Cerebellar cortex (tissue), 1 donor: ENCODE results near the gene GNL2.
A peak's percentile ranks its signal among the peaks of the same experiment; 100 is the strongest.
"Not testable (repeated sequence)": the region's sequence is repeated elsewhere in the genome, so short reads cannot be mapped to it uniquely, and the experiment has no call there.

ENCODE experiments used
- DNase-seq: peaks from one replicate; pipeline ENCODE4 v3.0.0-alpha.2; 2015; ENCODE audit warnings: low spot score

GNL2 gene

DNA sequence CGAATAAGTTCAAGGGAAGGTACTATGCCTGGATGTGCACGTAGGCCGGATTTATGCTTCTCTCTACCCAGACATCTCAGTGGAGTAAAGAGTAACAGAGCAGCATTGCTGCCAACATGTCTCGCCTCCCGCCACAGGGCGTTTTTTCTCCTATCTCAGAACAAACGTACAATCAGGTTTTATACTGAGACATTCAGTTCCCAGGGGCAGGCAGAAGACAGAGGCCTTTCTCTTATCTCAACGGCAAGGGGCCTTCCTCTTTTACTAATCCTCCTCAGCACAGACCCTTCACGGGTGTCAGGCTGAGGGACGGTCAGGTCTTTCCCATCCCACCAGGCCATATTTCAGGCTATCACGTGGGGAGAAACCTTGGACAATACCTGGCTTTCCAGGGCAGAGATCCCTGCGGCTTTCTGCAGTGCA lies 35.8 kb downstream of the GNL2 start:
- DNase-seq: not testable (repeated sequence)

DNA sequence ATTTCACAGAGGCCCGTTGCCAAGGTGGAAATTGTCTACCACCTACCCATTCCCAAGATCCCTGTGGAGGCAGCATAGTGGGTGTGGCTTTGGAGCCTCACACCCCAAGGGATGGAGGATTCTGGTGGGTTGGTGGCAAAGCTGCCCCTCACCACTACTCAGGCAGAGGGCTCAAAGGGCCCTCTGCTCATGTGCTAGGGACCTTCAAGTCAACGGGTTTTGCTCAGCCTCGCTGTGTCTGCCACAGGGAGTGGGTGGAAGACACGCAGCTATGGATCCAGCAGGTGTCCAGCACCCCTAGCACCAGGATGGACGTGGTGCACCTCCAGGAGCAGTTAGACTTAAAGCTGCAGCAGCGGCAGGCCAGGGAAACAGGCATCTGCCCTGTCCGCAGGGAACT lies 36.7 kb downstream of the GNL2 start:
- no peak for DNase-seq

DNA sequence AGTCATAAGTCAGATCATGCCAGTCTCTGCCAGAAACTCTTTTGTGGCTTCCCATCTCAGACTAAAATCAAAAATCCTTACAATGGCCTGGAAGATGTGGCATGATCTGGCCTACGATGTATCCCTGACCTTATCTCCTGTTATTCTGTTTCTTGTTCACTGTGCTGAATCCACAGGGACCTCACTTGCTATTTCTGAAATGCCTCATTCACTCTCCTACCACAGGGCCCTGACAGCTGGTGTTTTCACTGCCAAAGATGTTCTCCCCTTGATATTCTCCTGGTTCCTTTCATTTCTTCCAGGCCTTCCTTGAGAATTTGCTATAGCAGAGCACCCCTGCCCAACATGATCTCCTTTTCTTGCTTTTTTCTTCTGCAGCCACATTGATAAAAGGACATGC lies 37.3 kb downstream of the GNL2 start:
- no peak for DNase-seq

DNA sequence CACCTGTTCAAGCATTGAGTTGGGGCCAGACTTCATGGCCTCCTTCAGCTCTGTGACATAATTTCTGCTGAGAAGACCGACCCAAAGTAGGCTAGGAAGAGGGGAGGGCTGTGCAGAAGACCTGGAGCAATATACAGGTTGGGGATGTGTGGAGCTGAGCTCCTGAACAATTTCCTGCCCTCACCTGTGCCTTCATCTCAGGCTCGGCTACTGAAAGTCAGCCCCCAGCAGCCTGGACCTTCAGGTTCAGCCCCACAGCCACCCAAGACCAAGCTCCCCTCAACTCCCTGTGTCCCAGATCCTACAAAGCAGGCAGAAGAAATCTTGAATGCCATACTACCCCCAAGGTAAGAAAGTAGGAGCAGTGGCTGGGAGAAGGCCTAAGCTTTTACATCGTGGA lies 38.3 kb downstream of the GNL2 start:
- no peak for DNase-seq

DNA sequence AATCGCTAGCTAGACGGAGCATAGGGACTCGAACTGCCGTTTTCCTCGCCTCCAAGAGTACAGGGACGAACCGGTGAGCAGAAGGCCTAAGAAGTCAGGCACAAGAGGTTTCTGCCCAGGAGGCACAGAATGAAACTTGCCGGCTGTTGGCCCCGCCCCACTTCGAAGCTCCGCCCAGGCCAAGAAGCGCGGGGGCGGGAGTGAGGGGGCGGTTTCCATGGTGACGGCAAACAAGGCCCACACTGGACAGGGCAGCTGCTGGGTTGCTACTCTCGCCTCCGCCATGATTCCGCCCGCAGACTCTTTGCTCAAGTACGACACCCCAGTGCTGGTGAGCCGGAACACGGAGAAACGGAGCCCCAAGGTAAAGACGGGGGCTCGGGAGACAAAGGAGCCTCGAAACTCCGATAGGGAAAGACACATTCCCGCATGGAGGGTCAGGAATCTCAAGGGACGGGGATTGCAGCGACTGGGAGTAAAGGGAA lies 39.0 kb downstream of the GNL2 start, which contains the start of gene DNALI1:
TSS of gene DNALI1 (plus strand) at position 229 of the 485 bp plus-strand sequence. CDS start at position 284, 55 bp downstream.
- peak; percentile 67 for DNase-seq

DNA sequence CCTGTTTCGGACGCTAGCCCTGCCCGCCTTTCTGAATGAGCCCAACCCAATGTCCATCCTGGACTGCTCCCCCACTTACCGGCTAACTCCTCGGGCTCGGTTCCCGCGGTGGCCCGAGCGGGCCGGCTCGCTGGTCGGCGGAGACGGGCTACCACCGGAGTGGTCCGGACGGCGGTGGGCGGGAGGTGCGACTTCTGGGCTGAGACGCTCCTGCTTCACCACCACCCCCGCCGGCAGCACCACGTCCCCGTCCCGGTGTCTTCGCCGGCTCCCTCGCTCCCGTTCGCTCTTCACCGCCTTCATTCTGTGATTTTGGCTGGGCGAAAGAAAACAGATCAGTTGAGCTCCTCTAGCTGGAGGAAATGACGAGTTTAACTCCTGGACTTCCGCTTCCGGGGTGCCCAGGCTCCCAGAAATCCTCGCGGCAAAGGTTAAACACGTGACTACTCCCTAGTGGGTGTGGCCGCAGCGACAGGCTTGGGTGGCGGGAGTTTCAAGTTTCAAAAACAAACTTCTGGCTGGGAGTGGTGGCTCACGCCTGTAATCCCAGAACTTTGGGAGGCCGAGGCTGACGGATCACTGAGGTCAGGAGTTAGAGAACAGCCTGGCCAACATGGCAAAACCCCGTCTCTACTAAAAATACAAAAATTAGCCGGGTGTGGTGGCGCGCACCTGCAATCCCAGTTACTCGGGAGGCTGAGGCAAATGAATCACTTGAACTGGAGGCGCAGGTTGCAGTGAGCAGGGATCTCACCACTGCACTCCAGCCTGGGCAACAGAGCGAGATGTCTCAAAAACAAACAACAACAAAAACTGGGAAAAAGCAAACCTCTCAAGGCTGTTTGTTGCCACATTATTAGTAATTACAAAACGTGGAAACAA lies 41.6 kb downstream of the GNL2 start, which contains the start of gene SNIP1:
TSS of gene SNIP1 (minus strand) at position 367 of the 882 bp plus-strand sequence. CDS start at position 303, 64 bp downstream.
- peak; percentile 97 for DNase-seq

DNA sequence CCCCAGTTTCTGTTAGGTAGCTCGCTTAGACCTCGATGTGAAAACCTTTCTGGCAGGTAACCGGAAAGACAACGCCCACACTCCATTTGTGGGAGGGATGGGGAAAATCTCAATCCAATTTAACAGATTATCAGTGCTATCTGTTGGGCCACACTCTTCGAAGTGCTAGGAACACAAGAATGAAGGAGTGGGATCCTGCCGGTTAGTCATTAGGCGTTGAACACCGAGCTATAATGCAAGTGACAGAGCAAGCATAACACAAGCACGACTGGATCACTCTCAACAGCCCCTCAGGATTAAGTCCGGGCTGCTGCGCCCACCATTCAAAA lies 42.2 kb downstream of the GNL2 start:
- DNase-seq: no peak

DNA sequence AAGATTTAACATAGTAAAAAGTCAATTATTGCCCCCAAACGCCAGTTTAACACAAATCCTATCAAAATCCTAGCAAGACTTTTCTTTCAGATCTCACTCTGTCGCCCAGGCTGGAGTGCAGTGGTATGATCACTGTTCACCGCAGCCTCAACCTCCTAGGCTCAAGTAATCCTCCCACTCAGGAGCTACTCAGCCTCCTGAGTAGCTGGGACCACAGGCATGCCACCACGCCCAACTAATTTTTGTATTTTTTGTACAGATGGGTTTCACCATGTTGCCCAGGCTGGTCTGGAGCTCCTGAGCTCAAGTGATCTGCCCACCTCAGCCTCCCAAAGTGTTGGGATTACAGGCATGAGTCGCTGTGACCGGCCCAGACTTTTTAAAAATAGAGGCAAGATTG lies 46.4 kb downstream of the GNL2 start:
- no peak for DNase-seq

DNA sequence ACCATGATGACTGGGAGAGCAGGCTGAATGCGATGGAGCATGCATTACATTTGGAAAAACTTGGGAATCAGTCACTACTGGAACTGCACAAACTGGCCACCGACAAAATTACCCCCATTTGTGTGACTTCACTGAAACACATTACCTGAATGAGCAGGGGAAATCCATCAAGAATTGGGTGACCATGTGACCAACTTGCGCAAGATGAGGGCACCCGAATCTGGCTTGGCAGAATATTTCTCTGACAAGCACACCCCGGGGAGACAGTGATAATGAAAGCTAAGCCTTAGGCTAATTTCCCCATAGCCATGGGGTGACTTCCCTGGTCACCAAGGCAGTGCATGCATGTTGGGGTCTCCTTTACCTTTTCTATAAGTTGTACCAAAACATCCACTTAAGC lies 50.7 kb downstream of the GNL2 start:
- DNase-seq: no peak

DNA sequence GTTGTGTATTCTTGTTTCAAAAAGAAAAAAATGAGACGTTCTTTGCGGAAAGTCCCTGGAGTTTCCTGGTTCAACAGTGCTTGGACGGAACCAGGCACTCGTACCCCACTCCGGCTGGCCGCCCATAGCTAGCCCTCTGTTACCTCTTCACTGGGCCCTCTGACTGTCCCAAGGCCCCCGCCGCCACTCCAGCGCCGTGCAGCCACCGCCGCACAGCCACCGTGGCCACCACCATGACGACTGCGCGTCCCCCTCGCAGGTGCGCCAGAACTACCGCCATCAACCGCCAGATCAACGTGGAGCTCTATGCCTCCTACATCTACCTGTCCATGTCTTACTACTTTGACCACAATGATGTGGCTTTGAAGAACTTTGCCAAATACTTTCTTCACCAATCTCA lies 51.2 kb downstream of the GNL2 start:
- no peak for DNase-seq

DNA sequence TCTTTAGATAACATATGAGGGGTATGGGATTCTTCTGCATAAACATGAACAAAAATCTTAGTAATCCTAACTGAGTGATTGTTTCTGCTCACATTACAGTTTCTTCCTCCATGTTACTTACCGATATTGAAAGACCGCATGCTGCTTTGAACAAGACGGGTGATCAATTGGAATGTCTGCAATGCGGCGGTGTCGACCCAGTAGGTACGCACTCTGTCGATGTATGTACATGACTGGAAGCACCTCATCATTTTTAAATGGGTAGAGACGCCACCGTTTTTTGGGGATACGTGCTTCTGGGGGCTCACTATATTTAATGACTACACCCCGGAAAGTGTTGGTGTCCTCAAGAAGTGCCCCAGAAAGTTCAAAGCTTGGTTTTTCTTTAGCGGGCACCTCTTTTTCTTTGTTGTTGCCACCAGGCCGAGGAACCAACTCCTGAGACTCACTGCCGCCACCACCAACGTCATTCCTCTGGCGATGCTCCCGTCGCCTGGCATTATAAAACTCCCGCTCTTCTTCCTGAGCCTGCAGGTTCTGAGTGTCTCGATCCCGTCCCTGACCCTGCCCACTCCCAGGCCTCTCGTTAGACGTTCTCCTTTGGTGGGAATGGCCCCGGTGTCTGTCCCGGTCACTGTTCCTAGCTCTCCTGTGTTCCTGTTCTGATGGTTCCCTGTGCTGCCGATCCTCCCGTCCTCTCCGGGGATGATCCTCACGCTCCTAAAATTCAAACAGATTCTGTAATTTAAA lies 55.5 kb downstream of the GNL2 start:
- DNase-seq: no peak

DNA sequence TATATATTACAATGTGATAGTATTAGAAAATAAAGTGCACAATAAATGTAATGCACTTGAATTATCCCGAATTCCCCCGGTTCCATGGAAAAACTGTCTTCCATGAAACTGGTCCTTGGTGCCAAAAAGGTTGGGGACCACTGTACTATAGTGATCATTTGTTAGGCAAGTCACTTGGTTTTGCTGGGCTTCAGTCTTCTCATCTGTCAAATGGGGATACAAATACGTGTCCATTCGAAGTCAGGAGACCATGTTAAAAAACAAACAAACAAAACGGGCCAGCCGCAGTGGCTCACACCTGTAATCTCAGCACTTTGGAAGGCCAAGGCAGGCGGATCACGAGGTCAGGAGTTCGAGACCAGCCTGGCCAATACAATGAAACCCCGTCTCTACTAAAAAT lies 56.6 kb downstream of the GNL2 start:
- not testable (repeated sequence) for DNase-seq

DNA sequence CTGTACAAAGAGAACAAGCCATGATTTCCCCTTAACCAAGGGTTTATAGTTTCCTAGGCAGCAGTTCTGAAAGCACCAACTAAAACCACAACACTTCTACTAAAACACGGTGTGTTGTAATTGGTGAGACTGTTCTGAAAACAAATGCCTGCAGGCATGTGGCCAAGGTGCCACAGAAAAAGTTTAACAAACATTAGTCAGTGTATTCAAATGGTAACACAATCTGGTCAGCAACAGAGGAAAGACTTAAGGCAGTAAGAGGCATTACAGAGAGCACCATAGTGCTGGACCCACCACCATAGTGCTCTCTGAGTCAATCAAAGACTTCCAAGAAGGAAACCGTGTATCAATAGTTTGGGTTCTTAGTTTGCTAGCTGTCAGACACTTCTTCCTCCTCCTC lies 58.4 kb downstream of the GNL2 start:
- DNase-seq: no peak

DNA sequence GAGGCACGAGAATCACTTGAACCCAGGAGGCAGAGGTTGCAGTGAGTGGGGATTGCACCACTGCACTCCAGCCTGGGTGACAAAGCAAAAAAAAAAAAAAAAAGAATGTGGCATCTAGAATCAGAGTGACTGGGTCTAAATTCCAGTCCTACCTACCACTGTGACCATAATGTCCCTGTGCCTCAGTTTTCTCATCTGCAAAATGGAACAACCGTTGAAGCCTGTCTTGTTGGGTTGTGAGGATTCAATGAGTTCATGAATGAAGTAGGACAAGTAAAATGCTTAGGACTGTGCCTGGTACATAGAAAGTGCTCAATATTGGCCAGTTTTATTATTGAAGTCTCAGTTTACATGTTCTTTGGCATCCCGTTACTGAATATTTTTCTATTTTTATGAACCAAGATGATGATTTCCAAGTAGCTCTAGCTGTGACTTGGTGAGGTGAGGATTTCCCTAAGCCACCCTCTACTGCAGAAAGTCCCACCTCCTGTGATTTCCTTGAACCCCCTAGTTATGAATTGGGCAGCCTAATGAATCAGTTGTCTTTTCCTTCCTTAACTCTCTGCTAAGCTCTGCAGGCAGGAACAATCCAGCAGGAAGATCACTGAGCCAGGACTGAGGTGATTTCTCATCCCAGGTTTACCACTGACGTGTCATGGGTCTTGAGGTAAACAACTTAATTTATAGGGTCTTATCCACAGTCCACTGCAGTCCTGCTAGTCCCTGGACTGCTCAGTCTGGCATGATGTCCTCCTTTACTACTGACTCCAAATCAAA lies 62.2 kb downstream of the GNL2 start:
- no peak for DNase-seq

DNA sequence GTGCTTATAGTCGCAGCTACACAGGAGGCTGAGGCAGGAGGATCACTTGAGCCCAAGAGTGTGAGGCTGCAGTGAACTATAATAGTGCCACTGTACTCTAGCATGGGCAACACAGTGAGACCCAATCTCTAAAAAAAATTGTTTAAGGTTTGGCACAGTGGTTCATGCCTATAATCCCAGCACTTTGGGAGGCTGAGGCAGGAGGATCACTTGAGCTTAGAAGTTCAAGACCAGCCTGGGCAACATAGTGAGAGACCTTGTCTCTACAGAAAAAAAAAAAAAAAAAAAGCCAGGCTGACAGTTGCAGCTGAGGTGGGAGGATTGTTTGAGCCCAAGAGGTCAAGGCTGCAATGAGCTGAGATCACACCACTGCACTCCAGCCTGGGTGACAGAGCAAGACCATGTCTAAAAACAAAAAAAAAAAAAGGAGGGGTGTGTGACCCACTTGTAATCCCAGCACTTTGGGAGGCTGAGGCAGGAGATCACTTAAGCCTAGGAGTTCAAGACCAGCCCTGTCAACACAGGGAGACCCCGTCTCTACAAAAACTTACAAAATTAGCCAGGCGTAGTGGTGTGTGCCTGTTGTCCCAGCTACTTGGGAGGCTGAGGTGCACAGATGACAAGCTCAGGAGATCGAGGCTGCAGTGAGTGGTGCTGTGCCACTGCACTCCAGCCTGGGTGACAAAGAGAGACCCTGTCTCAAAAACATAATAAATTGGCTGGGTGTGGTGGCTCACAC lies 63.1 kb downstream of the GNL2 start:
- not testable (repeated sequence) for DNase-seq

DNA sequence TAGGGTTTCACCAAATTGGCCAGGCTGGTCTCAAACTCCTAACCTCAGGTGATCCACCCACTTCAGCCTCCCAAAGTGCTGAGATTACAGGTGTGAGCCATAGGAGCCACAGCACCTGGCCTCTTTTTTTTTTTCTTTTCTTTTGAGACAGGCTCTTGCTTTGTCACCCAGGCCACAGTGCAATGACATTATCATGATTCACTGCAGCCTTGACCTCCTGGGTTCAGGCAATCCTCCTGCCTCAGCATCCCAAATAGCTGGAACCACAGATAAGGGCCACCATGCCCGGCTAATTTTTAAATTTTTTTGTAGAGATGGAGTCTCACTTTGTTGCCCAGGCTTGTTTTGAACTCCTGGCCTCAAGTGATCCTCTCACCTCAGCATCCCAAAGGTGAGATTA lies 65.8 kb downstream of the GNL2 start:
- DNase-seq: not testable (repeated sequence)

DNA sequence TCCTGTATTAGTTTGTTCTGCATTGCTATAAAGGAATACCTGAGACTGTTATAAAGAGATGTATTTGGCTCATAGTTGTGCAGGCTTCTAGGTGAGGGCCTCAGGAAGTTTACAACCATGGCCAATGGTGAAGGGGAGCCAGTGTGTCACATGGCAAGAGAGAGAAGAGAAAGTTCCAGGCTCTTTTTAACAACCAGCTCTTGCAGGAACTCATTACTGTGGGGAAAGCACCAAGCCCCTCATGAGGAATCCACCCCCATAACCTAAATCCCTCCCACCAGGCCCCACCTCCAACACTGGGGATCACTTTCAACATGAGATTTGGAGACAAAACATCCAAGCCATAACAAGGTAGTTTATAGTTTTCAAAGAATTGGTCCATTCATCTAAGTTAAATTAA lies 76.1 kb downstream of the GNL2 start:
- DNase-seq: no peak

DNA sequence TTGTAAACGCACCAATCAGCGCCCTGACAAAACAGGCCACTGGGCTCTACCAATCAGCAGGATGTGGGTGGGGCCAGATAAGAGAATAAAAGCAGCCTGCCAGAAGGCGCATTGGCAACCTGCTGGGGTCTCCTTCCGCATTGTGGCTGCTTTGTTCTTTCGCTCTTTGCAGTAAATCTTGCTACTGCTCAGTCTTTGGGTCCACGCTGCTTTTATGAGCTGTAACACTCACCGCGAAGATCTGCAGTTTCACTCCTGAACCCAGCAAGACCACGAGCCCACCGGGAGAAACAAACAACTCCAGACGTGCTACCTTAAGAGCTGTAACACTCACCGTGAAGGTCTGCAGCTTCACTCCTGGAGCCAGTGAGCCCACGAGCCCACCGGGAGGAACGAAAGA lies 76.8 kb downstream of the GNL2 start:
- DNase-seq: not testable (repeated sequence)

DNA sequence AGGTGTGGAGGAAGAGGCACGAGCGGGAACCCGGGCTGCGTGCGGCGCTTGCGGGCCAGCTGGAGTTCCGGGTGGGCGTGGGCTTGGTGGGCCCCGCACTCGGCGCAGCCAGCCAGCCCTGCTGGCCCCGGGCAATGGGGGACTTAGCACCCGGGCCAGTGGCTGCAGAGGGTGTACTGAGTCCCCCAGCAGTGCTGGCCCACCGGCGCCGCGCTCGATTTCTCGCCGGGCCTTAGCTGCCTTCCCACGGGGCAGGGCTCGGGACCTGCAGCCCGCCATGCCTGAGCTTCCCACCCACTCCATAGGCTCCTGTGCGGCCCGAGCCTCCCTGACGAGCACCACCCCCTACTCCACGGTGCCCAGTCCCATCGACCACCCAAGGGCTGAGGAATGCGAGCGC lies 77.5 kb downstream of the GNL2 start:
- not testable (repeated sequence) for DNase-seq

DNA sequence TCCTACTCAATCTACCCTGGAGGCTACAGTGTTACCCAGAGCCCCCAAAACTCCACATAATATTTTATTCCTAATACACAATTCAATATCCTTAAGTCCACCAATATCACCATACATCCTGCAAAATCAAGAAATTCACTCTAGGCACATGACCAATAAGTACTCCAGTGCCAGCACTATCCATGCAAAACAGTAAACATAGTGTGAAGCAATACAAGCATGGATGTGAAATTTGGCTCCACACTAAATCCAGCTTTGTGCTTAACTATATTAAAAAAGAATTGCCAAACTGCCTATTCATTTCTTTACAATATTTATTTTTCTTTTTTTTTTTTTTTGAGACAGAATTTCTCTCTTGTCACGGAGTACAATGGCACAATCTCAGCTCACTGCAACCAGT lies 78.2 kb downstream of the GNL2 start:
- no peak for DNase-seq
